HepG2 (cell line): ENCODE measurements around the gene BBIP1. TPM values are rescaled to one million over a fixed set of nuclear protein-coding genes. Genes with fewer than 3 reads are reported as not detected.

Experiments used
- ATF1 ChIP-seq: IDR thresholded peaks from 2 replicates; pipeline ENCODE4 v1.6.1; 2016; ENCODE audit warnings: mild to moderate bottlenecking, control low read depth
- BORCS8-MEF2B ChIP-seq: sonication (generic); formaldehyde crosslinking; IDR thresholded peaks from 2 replicates; pipeline ENCODE4 v1.8.0; 2022; ENCODE audit warnings: mild to moderate bottlenecking, missing genetic modification reagents
- CEBPG ChIP-seq: IDR thresholded peaks from 2 replicates; pipeline ENCODE4 v1.6.1; 2016
- DPF2 ChIP-seq: sonication (generic); formaldehyde crosslinking; IDR thresholded peaks from 2 replicates; pipeline ENCODE4 v1.4.0; 2020; ENCODE audit warnings: mild to moderate bottlenecking, low read depth, missing genetic modification reagents, borderline replicate concordance
- EED ChIP-seq: sonication (generic); formaldehyde crosslinking; IDR thresholded peaks from 2 replicates; pipeline ENCODE4 v1.5.0; 2020; ENCODE audit warnings: mild to moderate bottlenecking, missing genetic modification reagents
- HNRNPL ChIP-seq: fragments of 200-400 bp; formaldehyde crosslinking; IDR thresholded peaks from 2 replicates; pipeline ENCODE4 v1.6.1; 2017; ENCODE audit warnings: mild to moderate bottlenecking, low read depth, low read length
- HOXA3 ChIP-seq: sonication (generic); formaldehyde crosslinking; IDR thresholded peaks from 2 replicates; pipeline ENCODE4 v1.5.0; 2020; ENCODE audit warnings: missing genetic modification reagents
- IRX3 ChIP-seq: sonication (generic); formaldehyde crosslinking; IDR thresholded peaks from 2 replicates; pipeline ENCODE4 v1.8.1; 2023; ENCODE audit warnings: mild to moderate bottlenecking, low read depth, missing genetic modification reagents, borderline replicate concordance
- KAT7 ChIP-seq: IDR thresholded peaks from 2 replicates; pipeline ENCODE4 v1.6.1; 2018; ENCODE audit warnings: borderline replicate concordance, missing compliant biosample characterization
- MXD4 ChIP-seq: IDR thresholded peaks from 2 replicates; pipeline ENCODE4 v1.6.1; 2016; ENCODE audit warnings: mild to moderate bottlenecking, missing biosample characterization, missing genetic modification reagents
- NCOA5 ChIP-seq: sonication (generic); formaldehyde crosslinking; IDR thresholded peaks from 2 replicates; pipeline ENCODE4 v1.4.0; 2020; ENCODE audit warnings: missing genetic modification reagents
- RERE ChIP-seq: IDR thresholded peaks from 2 replicates; pipeline ENCODE4 v1.6.1; 2016; ENCODE audit warnings: low read depth, missing genetic modification reagents, missing compliant biosample characterization
- SAFB2 ChIP-seq: sonication (generic); formaldehyde crosslinking; IDR thresholded peaks from 2 replicates; pipeline ENCODE4 v1.5.1; 2020; ENCODE audit warnings: missing genetic modification reagents, low read depth, mild to moderate bottlenecking, borderline replicate concordance
- STAG1 ChIP-seq: sonication (generic); formaldehyde crosslinking; IDR thresholded peaks from 2 replicates; pipeline ENCODE4 v1.4.0; 2020; ENCODE audit warnings: missing genetic modification reagents
- TFE3 ChIP-seq: IDR thresholded peaks from 2 replicates; pipeline ENCODE4 v1.6.1; 2016
- ZBTB44 ChIP-seq: sonication (generic); formaldehyde crosslinking; IDR thresholded peaks from 2 replicates; pipeline ENCODE4 v1.4.0; 2020; ENCODE audit warnings: missing genetic modification reagents
- ZBTB49 ChIP-seq: sonication (generic); formaldehyde crosslinking; IDR thresholded peaks from 2 replicates; pipeline ENCODE4 v1.4.0; 2020; ENCODE audit warnings: missing genetic modification reagents, borderline replicate concordance
- ZNF207 ChIP-seq: fragments of 450-650 bp; IDR thresholded peaks from 2 replicates; pipeline ENCODE4 v1.6.1; 2016; ENCODE audit warnings: antibody characterized with exemption, borderline replicate concordance
- ZNF790 ChIP-seq: sonication (generic); formaldehyde crosslinking; IDR thresholded peaks from 2 replicates; pipeline ENCODE4 v1.8.0; 2022; ENCODE audit warnings: missing genetic modification reagents, mild to moderate bottlenecking, borderline replicate concordance
- ZNF816 ChIP-seq: sonication (generic); formaldehyde crosslinking; IDR thresholded peaks from 2 replicates; pipeline ENCODE4 v1.8.0; 2022; ENCODE audit warnings: missing genetic modification reagents, mild to moderate bottlenecking, borderline replicate concordance
- polyA plus RNA-seq, 8 experiments: library from polyadenylated mRNA; depleted of rRNA in 3 of 8; stranded (reverse) in 7 of 8; unstranded in 1 of 8; fragments of >200 nt; fragmentation: Illumina TruSeq in 4 of 8; extraction: Trizol in 4 of 8; gene quantifications; 2 replicates each; pipeline versions ENCODE4 v1.2.1 to v1.2.3, GENCODE V29; 2011 to 2016; ENCODE audit warnings: low read depth in 4 of 8, missing spikeins in 1 of 8, mixed read lengths in 1 of 8; ENCODE audit not compliant: insufficient read depth in 1 of 8
- total RNA-seq, 5 experiments: library from RNA; depleted of rRNA; stranded (reverse); fragments of >200 nt; fragmentation: Illumina TruSeq; extraction: Trizol; gene quantifications; 2 replicates each; pipeline ENCODE4 v1.2.3, GENCODE V29; 2016; ENCODE audit warnings: low read depth in 1 of 5

BBIP1 gene
- total and polyA plus RNA-seq, 2 of the 13 experiments (the other 11 are each of a cell fraction or from before 2014, with no cell fraction given), result 18.3 to 24.1 TPM

GRCh38 chr10:110871298-110872084, 47.5 kb downstream of the BBIP1 start, which contains the start of gene PDCD4 (continued):
- no peak for TF ChIP-seq ZBTB44 (CRISPR knock-in tag)
- no peak for TF ChIP-seq BORCS8-MEF2B (CRISPR knock-in tag)
- no peak for TF ChIP-seq STAG1 (CRISPR knock-in tag)
- no peak for TF ChIP-seq ZNF790 (CRISPR knock-in tag)
- TF ChIP-seq RERE, result no peak
- no peak for TF ChIP-seq IRX3
- no peak for TF ChIP-seq KAT7 (CRISPR knock-in tag)
- no peak for TF ChIP-seq ZBTB49 (CRISPR knock-in tag)
- TF ChIP-seq CEBPG, result no peak
- no peak for TF ChIP-seq HOXA3 (CRISPR knock-in tag)
- TF ChIP-seq ZNF207, result no peak
- no peak for TF ChIP-seq ZNF816 (CRISPR knock-in tag)
- no peak for TF ChIP-seq TFE3 (CRISPR knock-in tag)
- 0 out of 2 replicates have a peak, but pooled peaks have one; percentile 26 for TF ChIP-seq HNRNPL
- no peak for TF ChIP-seq NCOA5 (CRISPR knock-in tag)
- no peak for TF ChIP-seq ATF1 (CRISPR knock-in tag)
- no peak for TF ChIP-seq DPF2 (CRISPR knock-in tag)
- TF ChIP-seq EED, result no peak
- peak; percentile 17; the same call in 1 of the 2 replicates for TF ChIP-seq SAFB2 (CRISPR knock-in tag)
- TF ChIP-seq MXD4 (CRISPR knock-in tag), result no peak
